ENCODE results near the gene GH1. TPM values are rescaled to one million over a fixed set of nuclear protein-coding genes. Genes with fewer than 3 reads are reported as not detected.

GH1 gene
- total and polyA plus RNA-seq, 4 donors = not detected

GRCh38 chr17:63955791-63956190 is 37.2 kb upstream of the GH1 start:
- no peak overlapping the region for H3K27ac ChIP-seq (ENCODE audit: low read depth in 1 of 2, low read length in 2 of 2)
- no peaks in the 10 kb centered on the region for H3K27me3 ChIP-seq (ENCODE audit: control insufficient read depth in 4 of 4, insufficient read depth in 4 of 4, low read length in 3 of 4)
- no peak overlapping the region for H3K9ac ChIP-seq (ENCODE audit: low read depth in 1 of 2, low read length in 2 of 2)
- 92% methylated on average over 4 of the region's 4 CpGs for WGBS
- no peaks in the 10 kb centered on the region for H3K4me1 ChIP-seq (ENCODE audit: control insufficient read depth in 4 of 4, insufficient read depth in 4 of 4, low read length in 3 of 4)
- TF ChIP-seq EGR1 (IDR thresholded peaks at IDR 0.05; ENCODE audit: low read depth in 2 of 2) (no peak), MAX (IDR thresholded peaks at IDR 0.05) (no peak), REST (IDR thresholded peaks at IDR 0.05) (no peak), JUND (IDR thresholded peaks at IDR 0.05) (no peak), YY1 (IDR thresholded peaks at IDR 0.05) (no peak), SP1 (IDR thresholded peaks at IDR 0.05) (no peak), GABPA (IDR thresholded peaks at IDR 0.05 in 1 of 2, conservative IDR thresholded peaks at IDR 0.05 in 1 of 2) (no peak), ZBTB33 (IDR thresholded peaks at IDR 0.05) (no peak), RAD21 (IDR thresholded peaks at IDR 0.05) (no peak), HNF4A (conservative IDR thresholded peaks at IDR 0.05) (no peak), FOXA1 (IDR thresholded peaks at IDR 0.05) (no peak), ATF3 (IDR thresholded peaks at IDR 0.05) (no peak), RXRA (IDR thresholded peaks at IDR 0.05) (no peak), CTCF (IDR thresholded peaks at IDR 0.05; ENCODE audit: low read depth, low read length, missing input control) (no peak)
- DNase-seq (ENCODE audit: low spot score) = no peak
- no peaks in the 10 kb centered on the region for H3K9me3 ChIP-seq (ENCODE audit: control insufficient read depth in 4 of 4, low read length in 3 of 4)
- H3K4me3 ChIP-seq (ENCODE audit: low read depth in 1 of 3, low read length in 3 of 3) = no peak overlapping the region
- no peaks in the 10 kb centered on the region for H3K36me3 ChIP-seq (ENCODE audit: control insufficient read depth in 4 of 4, insufficient read depth in 3 of 4, low read depth in 1 of 4, low read length in 3 of 4)

GRCh38 chr17:63955232-63955631 is 36.6 kb upstream of the GH1 start:
- H3K4me1 ChIP-seq (ENCODE audit: control insufficient read depth in 4 of 4, insufficient read depth in 4 of 4, low read length in 3 of 4) = no peaks in the 10 kb centered on the region
- WGBS = 81% methylated on average over 11 of the region's 11 CpGs
- no peak overlapping the region for H3K27ac ChIP-seq (ENCODE audit: low read depth in 1 of 2, low read length in 2 of 2)
- no peaks in the 10 kb centered on the region for H3K36me3 ChIP-seq (ENCODE audit: control insufficient read depth in 4 of 4, insufficient read depth in 3 of 4, low read depth in 1 of 4, low read length in 3 of 4)
- DNase-seq (ENCODE audit: low spot score) = no peak
- H3K9ac ChIP-seq (ENCODE audit: low read depth in 1 of 2, low read length in 2 of 2) = no peak overlapping the region
- no peaks in the 10 kb centered on the region for H3K27me3 ChIP-seq (ENCODE audit: control insufficient read depth in 4 of 4, insufficient read depth in 4 of 4, low read length in 3 of 4)
- no peaks in the 10 kb centered on the region for H3K9me3 ChIP-seq (ENCODE audit: control insufficient read depth in 4 of 4, low read length in 3 of 4)
- no peak overlapping the region for H3K4me3 ChIP-seq (ENCODE audit: low read depth in 1 of 3, low read length in 3 of 3)
- TF ChIP-seq YY1 (IDR thresholded peaks at IDR 0.05) (no peak), FOXA2 (IDR thresholded peaks at IDR 0.05) (no peak), GABPA (IDR thresholded peaks at IDR 0.05 in 1 of 2, conservative IDR thresholded peaks at IDR 0.05 in 1 of 2) (no peak), RXRA (IDR thresholded peaks at IDR 0.05) (no peak), RAD21 (IDR thresholded peaks at IDR 0.05) (no peak), CTCF (IDR thresholded peaks at IDR 0.05; ENCODE audit: low read depth, low read length, missing input control) (no peak), HNF4G (IDR thresholded peaks at IDR 0.05) (no peak), ZBTB33 (IDR thresholded peaks at IDR 0.05) (no peak), ATF3 (IDR thresholded peaks at IDR 0.05) (no peak), SP1 (IDR thresholded peaks at IDR 0.05) (no peak), MAX (IDR thresholded peaks at IDR 0.05) (no peak), HNF4A (conservative IDR thresholded peaks at IDR 0.05) (no peak)
